ENCODE data around the gene TSSK1B.
"Not testable (repeated sequence)": the region's sequence is repeated elsewhere in the genome, so short reads cannot be mapped to it uniquely, and the experiment has no call there.

TSSK1B gene, protein sequence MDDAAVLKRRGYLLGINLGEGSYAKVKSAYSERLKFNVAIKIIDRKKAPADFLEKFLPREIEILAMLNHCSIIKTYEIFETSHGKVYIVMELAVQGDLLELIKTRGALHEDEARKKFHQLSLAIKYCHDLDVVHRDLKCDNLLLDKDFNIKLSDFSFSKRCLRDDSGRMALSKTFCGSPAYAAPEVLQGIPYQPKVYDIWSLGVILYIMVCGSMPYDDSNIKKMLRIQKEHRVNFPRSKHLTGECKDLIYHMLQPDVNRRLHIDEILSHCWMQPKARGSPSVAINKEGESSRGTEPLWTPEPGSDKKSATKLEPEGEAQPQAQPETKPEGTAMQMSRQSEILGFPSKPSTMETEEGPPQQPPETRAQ

DNA sequence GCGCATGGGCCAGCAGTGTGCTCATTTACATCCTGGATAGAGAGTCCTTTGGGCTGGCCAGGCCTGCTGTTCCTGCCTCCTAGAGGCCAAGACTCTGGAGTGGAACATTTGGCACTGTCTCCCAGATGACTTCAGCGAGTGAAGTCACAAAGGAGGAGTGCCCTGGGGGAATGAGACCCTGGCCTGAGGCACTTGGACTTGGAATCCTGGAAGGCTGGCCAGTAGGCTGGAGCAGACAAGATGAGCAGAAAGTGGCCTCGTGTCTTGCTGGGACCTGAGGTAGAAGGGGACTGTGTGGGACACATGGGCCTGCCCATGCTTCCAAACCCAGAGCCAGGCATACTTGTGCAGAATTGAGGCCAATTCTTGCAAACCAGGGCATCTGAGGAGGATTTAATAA lies at the start of gene TSSK1B:
TSS of gene TSSK1B (minus strand) at position 101 of the 400 bp plus-strand sequence. CDS start 150 bp downstream, outside the sequence.
- no peak for DNase-seq

DNA sequence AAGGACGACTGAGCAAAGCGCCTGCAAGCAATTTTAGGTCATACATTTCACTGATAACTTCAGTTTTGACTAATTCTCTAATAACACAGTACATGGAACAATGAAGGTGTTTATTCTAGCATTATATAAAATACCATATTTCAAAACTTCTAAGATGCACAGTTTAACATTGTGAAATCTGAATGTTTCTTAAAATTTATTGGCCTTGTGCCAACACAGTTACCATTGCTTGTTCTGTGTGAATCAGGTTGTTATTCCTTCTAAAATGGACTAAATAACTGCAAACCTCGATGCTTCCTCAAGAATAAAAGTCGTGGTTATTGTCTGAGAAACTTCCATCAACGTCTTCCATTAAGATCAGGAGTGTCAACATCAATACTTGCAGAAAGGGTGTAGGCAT lies 45.5 kb upstream of the TSSK1B start:
- no peak for DNase-seq

DNA sequence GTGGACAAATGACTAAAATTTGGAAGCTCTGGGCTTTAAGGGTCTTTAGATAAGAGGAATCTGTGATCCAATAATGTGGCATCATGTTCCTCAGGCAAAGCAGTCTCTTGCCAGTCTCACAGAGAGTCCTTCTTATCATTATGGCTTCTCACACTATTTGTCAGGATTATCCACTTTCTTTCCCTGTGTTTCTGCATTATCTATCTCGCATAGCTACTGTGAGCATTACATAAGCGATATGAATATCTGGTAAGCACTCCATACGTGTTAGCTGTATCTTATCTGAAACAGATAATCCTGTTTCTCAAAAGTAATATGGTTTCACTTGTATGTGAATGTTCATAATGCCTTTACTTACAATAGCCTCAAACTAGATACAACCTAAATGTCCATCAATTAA lies 43.9 kb upstream of the TSSK1B start:
- DNase-seq, result no peak

DNA sequence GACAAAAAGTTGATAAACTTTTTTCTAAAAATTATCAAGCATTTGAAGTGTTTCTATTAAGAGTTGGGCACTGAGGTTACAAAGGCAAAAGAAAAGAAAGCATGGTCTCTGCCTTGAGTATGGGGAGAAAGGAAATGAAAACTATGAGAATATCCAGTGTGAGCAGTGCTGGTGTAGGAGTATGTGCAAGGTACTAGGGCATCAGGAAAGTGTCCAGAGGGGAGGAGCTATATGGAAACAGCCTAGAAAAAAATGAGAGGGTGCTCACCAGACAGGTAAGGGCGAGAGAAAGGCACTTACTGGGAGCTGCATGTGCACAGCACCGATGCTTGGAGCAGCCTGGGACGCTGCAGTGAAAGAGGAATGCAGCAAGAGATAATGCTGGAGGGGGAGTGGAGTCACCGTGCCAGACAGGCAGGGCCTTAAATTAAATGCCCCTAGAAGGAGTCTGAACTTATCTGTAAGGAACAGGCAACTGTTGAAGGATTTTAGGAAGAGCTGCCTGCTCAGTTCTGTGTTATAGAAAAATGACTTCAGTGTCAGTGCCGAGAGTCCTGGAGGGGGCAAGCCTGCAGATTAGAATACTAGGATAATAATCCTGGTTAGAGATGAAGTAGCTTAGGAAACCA lies 39.4 kb upstream of the TSSK1B start:
- no peak for DNase-seq

DNA sequence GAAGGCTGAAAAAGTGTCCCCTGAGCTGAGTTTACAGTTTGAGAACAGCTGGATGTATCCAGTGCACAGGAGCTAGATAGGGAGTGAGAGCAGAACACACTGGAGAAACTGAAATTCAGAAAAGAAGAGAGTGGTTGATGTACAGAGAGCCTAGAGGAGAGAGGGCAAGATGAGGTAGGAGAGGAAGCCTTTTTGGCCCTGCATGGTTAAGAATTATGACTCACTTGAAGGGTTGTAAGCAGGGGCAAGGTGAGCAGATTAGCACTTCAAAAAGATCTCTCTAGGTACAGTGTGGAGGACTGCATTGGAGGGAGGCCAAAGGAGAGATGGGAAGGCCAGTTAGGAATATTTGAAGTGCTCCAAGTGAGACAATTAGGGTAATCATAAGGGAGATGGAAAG lies 28.2 kb upstream of the TSSK1B start:
- DNase-seq, result no peak

DNA sequence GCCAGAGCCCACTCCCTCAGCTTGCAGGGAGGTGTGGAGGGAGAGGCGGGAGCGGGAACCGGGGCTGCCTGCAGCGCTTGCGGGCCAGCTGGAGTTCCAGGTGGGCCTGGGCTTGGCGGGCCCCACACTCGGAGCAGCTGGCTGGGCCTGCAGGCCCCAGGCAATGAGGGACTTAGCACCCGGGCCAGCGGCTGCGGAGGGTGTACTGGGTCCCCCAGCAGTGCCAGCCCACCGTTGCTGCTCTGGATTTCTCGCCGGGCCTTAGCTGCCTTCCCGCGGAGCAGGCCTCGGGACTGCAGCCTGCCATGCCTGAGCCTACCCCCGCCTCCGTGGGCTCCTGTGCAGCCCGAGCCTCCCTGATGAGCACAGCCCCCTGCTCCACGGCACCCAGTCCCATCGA lies 22.3 kb upstream of the TSSK1B start:
- not testable (repeated sequence) for DNase-seq

DNA sequence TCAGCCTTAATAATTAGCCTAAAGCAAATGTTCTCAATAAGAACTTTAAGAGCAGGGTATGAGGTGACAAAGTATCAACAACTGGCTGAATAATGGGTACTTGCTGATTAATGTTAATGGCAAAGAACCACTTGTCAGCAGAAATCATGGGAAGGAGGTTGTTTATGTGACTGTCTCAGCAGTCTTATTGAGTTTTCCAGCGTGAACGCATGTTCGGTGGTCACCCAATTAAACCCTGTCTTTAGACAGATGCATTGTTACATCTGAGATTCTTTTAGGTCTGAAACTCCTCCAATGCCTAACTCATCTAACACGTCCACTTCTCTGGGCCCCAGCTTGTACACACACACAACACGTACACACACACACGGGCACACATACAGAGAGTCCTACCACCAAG lies 18.2 kb upstream of the TSSK1B start:
- no peak for DNase-seq

DNA sequence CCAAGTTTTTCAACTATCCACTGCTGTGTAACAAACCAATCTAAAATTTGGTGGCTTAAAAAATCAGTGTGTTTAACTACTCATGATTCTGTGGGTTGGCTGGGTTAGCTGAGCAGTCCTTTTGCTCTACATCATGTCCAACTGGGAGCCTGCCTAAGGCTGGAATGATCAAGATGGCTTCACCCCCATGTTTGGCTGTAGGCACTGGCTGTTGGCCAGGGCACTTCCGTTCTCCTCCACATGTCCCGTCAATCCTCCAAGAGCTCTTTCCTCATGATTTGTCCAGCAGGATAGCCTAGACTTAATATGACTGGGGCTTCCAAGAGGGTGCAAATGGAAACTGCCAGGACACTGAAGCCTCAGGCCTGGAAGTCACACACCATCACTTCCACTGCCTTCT lies 17.0 kb upstream of the TSSK1B start:
- no peak for DNase-seq

DNA sequence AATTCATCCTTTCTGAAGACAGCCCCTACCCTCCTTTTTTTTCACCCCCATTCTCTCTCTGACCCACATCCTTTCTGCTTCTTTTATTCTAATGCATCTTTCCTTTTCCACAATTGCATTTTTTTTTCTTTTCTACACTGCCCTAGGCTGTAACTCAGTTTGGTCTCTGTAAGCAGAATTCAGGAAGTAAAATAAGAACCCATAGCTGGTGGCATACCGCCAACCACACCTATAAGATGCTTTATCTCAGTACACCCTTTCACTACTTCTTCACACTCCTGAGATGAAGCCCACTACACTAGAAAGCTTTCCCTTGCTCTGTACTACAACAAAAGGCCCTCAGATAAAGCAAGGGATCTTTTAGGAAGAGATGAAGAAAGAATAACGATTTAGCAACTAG lies 16.1 kb upstream of the TSSK1B start:
- DNase-seq, result no peak

DNA sequence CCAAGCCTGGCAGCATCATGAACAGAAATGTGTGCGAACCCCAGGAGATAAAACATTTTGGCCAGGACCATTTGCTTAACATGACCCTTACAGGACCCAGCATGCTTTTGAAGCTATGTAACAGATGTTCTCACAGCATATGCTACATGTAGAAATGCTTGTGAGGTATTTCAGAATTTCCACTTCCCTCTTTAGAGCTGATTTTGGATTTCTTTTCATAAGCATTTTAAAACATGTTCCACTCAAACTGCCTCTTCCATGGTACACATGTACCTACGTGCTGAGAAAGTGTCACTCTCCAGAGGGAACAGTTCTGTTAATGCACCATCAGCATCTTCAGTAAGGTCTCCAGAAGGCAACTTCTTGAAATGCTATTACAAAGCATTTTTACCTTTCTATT lies 15.7 kb upstream of the TSSK1B start:
- no peak for DNase-seq

DNA sequence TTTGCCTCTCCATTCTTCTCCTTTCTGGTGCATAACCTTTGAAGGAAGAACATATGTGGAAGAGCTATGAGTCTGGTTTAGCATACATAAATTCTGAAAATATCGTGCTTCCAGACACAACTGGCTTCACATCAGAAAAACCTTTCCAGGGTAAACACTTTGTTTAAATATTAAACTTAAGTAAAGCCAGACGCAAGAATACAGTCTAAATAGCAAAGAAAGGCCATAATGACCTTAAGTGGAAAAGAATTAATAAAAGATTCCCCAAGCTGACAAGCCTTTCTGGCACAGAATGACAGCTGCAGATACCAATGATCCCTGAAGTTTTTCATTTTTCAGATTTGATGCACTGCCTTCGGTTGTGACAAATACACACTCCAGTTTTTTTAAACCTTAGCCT lies 13.5 kb upstream of the TSSK1B start:
- DNase-seq, result no peak

DNA sequence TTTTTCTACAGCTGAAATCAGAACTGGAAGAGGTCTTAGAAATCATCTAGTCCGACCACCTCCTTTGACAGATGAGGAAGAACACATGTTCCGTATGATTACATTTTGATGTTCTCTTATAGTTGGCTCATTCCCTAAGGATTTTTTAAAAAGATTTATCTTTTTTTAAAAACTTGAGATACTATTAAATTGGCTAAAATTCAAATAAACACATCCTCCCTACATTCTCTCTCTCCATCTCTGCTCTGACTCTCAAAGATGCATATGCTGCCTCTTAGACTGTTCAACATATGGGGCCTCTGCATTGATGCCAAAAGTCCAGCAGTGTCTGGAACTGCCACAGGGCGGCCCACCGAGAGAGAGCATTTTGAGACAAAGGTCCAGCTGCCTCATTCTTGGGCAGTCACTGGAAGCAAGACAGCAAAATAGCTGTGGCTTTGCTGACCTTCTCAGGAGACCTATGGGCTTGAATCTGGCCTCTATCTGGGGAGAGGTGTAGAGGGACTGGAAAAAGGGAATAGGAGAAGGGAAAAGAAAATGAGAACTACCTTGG lies 12.8 kb upstream of the TSSK1B start:
- no peak for DNase-seq

DNA sequence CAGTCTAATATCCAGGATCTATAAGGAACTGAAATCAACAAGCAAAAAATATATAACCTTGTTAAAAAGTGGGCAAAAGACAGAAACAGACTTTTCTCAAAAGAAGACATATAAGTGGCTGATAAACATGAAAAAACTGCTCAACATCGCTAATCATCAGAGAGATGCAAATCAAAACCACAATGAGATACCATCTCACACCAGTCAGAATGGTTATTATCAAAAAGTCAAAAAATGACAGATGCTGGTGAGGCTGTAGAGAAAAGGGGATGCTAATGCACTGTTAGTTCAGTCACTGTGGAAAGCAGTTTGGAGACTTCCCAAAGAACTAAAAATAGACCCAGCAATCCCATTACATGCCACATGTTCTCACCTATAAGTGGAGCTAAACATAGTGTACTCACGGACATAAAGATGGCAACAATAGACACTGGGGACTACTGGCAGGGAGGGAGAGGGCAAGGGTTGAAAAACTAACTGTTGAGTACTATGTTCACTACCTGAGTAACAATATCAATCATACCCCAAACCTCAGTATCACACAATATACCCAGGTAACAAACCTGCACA lies 11.7 kb upstream of the TSSK1B start:
- DNase-seq, result no peak

DNA sequence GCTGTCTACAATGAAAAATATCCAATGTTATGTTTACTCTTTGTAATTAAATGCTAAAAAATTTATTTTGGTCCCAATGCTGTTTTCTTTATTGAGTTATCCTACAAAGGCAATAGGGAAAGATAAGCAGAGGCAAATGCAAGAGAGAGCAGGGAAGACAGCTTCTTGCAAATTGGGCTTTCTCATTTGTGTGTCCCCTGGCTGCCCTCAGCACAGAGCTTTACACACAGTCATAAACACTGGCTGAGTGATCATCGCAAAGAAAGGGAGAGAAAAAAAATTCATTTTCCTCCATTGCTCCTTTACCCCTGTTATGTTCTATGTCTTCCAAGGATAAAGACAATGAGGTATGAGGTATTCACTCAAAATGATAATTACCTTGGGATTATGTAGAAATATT lies 2.3 kb upstream of the TSSK1B start:
- DNase-seq, result no peak

DNA sequence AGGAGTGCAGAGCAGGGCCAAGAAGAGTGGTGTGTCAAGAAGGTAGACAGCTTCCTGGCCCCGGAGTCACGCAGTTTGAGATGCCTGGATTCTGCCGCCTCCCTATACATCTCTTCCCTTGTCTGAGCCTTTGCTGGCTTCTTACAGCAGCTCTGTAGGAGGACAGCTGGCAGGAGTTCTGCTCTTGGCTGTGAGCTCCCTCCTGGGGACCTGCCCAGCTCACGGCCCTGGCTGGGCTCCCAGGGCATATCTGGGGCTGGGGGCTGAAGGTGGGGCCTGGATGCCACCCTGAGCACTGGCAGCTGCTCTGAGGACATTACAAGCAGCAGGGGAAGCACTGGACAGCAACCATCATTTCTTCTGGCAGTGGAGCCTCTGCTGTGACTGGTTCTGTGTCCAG lies 786 bp upstream of the TSSK1B start:
- DNase-seq, result no peak

DNA sequence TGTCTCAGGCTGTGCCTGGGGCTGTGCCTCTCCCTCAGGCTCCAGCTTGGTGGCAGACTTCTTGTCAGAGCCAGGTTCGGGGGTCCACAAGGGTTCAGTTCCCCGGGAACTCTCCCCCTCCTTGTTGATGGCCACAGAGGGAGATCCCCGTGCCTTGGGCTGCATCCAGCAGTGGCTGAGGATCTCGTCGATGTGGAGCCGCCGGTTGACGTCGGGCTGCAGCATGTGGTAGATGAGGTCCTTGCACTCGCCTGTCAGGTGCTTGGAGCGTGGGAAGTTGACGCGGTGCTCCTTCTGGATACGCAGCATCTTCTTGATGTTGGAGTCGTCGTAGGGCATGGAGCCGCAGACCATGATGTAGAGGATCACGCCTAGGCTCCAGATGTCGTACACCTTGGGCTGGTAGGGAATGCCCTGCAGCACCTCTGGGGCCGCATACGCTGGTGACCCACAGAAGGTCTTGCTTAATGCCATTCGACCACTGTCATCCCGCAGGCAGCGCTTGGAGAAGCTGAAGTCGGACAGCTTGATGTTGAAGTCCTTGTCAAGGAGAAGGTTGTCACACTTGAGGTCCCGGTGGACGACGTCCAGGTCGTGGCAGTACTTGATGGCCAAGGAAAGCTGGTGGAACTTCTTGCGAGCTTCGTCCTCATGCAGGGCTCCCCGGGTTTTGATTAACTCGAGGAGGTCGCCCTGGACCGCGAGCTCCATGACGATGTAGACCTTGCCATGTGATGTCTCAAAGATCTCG lies 752 bp downstream of the TSSK1B start:
- DNase-seq, result no peak

DNA sequence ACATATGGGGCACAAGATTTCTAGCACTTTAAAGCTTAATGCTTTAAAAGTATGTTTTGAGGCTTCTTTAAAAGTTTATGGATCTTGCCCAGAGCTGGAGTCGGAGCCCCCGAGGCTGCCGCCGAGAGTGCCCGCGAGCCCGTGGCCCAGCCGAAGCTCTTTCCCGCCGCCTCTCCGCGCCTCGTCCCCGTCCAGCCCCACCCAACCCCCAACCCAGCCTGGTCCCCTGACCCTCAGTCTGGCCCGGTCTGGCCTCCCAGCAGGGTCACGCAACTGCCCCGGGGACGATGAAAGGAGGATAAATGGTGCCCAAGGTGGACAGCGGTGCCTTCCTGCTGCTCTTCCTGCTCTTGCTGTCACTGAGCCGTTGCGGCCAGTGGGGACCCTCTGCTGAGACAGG lies 1.7 kb downstream of the TSSK1B start:
- no peak for DNase-seq

DNA sequence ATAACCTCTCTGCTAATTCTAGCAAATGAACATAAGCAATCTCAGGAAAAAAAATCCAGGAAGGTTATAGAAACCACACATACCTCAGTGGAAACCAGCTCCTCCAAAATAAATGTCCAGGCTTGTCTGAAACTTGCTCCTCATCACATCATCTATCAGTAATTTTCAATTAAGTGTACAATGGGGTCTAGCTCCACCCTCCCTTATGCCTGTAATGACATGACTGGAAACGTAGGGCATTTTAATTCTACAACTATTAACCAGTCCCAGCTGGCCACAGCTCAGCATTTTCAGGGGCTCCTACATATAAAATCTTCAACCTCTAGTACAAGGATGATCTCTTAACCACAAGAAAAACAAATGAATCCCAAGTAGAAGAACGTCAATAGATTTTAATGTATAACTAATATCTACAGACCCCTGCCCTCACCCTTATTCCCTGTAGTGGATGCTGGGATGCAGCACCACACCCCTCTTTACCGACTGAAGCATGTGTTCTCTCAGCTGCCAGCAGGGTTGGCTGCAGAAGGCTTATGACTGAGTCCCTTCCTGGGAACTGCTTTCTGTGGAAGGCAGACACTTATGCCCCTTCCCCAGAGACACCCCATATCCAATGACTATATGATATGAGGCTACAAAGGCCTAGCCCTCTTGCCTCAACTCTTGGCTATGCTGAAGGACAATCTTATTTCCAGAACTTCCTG lies 6.8 kb downstream of the TSSK1B start:
- no peak for DNase-seq

DNA sequence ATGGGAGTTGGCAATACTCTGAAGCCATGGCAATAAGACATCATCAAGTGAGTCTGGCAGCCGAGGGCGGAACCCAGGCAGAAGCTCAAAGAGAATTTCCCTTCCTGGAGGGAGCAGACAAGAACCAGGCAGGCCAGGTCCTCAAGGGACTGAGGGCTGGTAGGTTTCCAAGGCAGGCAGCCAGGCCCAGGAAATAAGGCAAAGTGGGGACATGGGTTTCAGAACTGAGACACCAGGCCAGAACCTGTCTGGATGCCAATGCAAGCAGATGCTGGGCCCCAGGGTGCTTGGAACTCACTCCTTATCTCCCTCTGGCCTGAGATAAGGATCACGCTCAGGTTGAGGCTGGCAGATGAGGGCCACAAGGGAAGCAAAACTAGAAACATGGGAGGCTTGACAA lies 8.9 kb downstream of the TSSK1B start:
- DNase-seq, result no peak

DNA sequence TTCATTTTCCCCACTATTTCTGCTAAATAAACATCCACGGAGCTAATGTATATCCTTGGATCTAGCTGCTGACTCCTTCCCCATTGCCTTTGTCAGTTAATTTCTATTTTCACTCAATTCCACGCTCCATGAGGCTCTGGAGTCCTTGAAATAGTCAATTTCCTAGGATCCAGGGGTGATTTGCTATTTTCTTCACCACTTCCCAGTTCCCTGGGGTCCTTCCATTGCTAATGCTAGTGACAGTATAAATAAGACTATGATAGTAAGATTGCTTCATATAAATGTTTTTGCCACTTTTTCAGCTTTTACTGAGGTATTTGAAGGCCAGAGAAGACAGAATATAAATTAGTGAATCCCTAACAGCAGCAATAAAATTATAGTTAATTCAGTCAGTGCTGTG lies 13.1 kb downstream of the TSSK1B start:
- DNase-seq, result no peak

DNA sequence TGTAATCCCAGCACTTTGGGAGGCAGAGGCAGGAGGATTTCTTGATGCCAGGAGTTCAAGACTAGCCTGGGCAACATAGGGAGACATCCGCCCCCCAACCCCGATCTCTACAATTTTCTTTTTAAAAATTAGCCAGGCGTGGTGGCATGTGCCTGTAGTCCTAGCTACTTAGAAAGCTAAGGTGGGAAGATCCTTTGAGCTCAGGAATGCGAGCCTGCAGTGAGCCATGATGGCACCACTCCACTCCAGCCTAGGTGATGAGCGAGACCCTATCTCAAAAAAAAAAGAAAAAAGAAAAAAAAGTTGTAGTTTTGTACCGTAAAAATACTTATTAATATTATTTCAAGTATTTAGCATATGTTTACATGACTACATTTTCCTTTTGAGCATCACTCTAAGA lies 29.3 kb downstream of the TSSK1B start:
- DNase-seq, result no peak

DNA sequence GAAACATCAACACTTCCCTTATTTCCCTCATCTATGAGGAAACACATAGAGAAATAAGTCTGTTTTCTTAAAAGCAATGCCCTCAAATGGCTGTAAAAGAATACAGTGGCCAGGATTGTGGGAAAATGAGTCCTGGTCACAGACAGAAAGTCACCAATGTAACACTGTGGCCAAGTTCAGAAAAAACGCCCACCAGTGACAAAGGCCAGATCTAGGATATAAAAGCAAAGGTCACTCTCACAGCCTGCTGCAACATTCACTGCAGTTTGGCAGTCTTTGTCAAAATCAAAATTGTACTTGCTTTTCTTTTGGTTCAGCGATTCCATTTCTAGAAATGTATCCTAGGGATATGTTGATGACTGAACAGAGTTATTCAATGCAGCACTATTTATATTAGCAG lies 30.5 kb downstream of the TSSK1B start:
- DNase-seq, result no peak

DNA sequence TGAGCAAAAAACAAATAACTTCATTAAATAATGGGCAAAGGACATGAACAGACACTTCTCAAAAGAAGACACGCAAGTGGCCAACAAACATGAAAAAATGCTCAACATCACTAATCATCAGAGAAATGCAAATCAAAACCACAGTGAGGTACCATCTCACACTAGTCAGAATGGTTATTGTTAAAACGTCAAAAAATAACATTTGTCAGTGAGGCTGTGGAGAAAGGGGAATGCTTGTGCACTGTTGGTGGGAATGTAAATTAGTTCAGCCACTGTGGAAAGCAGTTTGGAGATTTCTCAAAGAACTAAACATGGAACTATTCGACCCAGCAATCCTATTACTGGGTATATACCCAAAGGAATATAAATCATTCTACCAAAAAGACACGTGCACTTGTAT lies 36.8 kb downstream of the TSSK1B start:
- not testable (repeated sequence) for DNase-seq
